ENCODE measurements around the gene MRPL58. TPM values are rescaled to one million over a fixed set of nuclear protein-coding genes. Genes with fewer than 3 reads are reported as not detected.
A peak's percentile ranks its signal among the peaks of the same experiment; 100 is the strongest.

Gene MRPL58
- total RNA-seq, 3 donors from 2014 or later: 38.6 to 48.6 (median 44.6) TPM

- H3K27ac ChIP-seq: peak overlapping the region in 1 of 2 donors; percentile 55
- TF ChIP-seq CTCF (IDR thresholded peaks at IDR 0.05) (no peak), POLR2A (IDR thresholded peaks at IDR 0.05) (no peak), POLR2AphosphoS5 (IDR thresholded peaks at IDR 0.05) (no peak)
- no peaks in the 10 kb centered on the region for H3K27me3 ChIP-seq
- peaks cover 3% of the 10 kb centered on the region for H3K36me3 ChIP-seq
- H3K9me3 ChIP-seq: no peaks in the 10 kb centered on the region
- no peak overlapping the region for H3K4me3 ChIP-seq
- H3K4me1 ChIP-seq: no peaks in the 10 kb centered on the region
- intact Hi-C loops (cut with DNase I; ENCODE audit: low total_unique reads): no loop called here
- DNase-seq (ENCODE audit: low spot score in 2 of 2): no peak
Observed at GRCh38 chr17:75064867-75065561, 52.5 kb downstream of the MRPL58 start.

GRCh38 chr17:75065562-75066151 lies 53.2 kb downstream of the MRPL58 start:
- intact Hi-C loops (cut with DNase I; ENCODE audit: low total_unique reads): no loop called here
- H3K36me3 ChIP-seq: peaks cover 3% of the 10 kb centered on the region
- DNase-seq (ENCODE audit: low spot score in 2 of 2): no peak
- no peaks in the 10 kb centered on the region for H3K27me3 ChIP-seq
- peak overlapping the region in 1 of 2 donors; percentile 55 for H3K27ac ChIP-seq
- H3K4me1 ChIP-seq: no peaks in the 10 kb centered on the region
- no peak overlapping the region for H3K4me3 ChIP-seq
- no peaks in the 10 kb centered on the region for H3K9me3 ChIP-seq
- TF ChIP-seq POLR2AphosphoS5 (IDR thresholded peaks at IDR 0.05) (no peak), CTCF (IDR thresholded peaks at IDR 0.05) (no peak), POLR2A (IDR thresholded peaks at IDR 0.05) (no peak)

DNA sequence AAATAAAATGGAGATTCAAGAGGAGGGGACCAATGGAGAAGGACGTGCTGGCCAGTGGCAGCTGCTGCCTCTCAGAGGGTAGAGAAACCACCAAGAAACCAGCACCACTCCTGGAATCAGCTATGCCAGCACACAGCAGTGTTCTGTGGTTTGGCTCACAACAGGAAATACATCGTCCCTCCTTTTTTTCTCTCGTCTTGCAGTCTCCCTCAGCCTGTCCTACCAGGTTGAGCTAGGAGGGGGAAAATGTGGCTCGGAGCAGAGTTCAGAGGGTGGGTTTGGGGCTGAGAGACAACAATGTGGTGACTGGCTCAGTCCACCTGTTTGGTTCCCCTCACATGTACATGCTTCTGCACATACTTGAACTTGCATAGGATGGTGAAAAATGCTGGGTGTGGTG lies 55.4 kb downstream of the MRPL58 start:
- no peak for DNase-seq (ENCODE audit: low spot score in 2 of 2)
- intact Hi-C loops (cut with DNase I; ENCODE audit: low total_unique reads): no loop called here
- Histone ChIP-seq H3K27ac (no peak overlapping the region), H3K36me3 (peaks cover 3% of the 10 kb centered on the region), H3K4me1 (no peaks in the 10 kb centered on the region), H3K27me3 (no peaks in the 10 kb centered on the region), H3K4me3 (no peak overlapping the region), H3K9me3 (no peaks in the 10 kb centered on the region)
- TF ChIP-seq CTCF (IDR thresholded peaks at IDR 0.05) (no peak), POLR2AphosphoS5 (IDR thresholded peaks at IDR 0.05) (no peak), POLR2A (IDR thresholded peaks at IDR 0.05) (no peak)

DNA sequence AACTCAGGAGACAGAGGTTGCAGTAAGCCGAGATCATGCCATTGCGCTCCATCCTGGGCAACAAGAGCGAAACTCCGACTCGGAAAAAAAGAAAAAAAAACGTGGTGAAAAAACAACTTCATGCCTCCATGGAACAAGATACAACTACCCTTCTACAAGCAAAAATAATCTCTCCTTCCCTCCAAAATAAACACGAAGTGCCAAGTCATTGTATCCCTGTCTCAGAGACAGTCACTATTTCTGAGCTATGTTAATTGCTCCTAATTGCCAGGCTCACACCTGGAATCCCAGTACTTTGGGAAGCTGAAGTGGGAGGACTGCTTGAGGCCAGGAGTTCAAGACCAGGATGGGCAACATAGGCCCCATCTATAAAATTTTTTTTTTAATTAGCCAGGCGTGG lies 56.3 kb downstream of the MRPL58 start:
- Histone ChIP-seq H3K4me1 (no peaks in the 10 kb centered on the region), H3K9me3 (no peaks in the 10 kb centered on the region), H3K27ac (no peak overlapping the region), H3K27me3 (no peaks in the 10 kb centered on the region), H3K36me3 (peaks cover 3% of the 10 kb centered on the region), H3K4me3 (no peak overlapping the region)
- no peak for DNase-seq (ENCODE audit: low spot score in 2 of 2)
- TF ChIP-seq CTCF (IDR thresholded peaks at IDR 0.05): no peak
- TF ChIP-seq POLR2A (IDR thresholded peaks at IDR 0.05): no peak
- no peak for TF ChIP-seq POLR2AphosphoS5 (IDR thresholded peaks at IDR 0.05)
- intact Hi-C loops (cut with DNase I; ENCODE audit: low total_unique reads): no loop called here

- Histone ChIP-seq H3K36me3 (no peaks in the 10 kb centered on the region), H3K27ac (no peak overlapping the region), H3K27me3 (no peaks in the 10 kb centered on the region), H3K4me1 (no peaks in the 10 kb centered on the region), H3K4me3 (no peak overlapping the region), H3K9me3 (no peaks in the 10 kb centered on the region)
- no peak for DNase-seq (ENCODE audit: low spot score in 2 of 2)
- intact Hi-C loops (cut with DNase I; ENCODE audit: low total_unique reads): no loop called here
- TF ChIP-seq POLR2A (IDR thresholded peaks at IDR 0.05) (no peak), CTCF (IDR thresholded peaks at IDR 0.05) (peak in 2 of 3 donors; percentile 38 to 40)
Observed at GRCh38 chr17:75069783-75070182, 57.3 kb downstream of the MRPL58 start.

Data from breast epithelium (tissue), 4 donors.